D721Med (cell line): Measurements from ENCODE around the gene FOXK1.
"Not testable (repeated sequence)": the region's sequence is repeated elsewhere in the genome, so short reads cannot be mapped to it uniquely, and the experiment has no call there.

Experiments
- DNase-seq: peaks from one replicate; pipeline ENCODE4 v3.0.0; 2011; ENCODE audit warnings: low spot score; ENCODE audit not compliant: insufficient read length
- FAIRE-seq: peaks from 2 replicates; lab custom pipeline; 2011; peaks lifted over from hg19 to GRCh38; lab: Jason Lieb, UNC
- TF ChIP-seq, protein P1 (sequence below): IDR thresholded peaks from 2 replicates; pipeline ENCODE4 v1.5.1; 2012; ENCODE audit warnings: mild to moderate bottlenecking, control low read depth; ENCODE audit not compliant: insufficient read depth; ENCODE audit errors: missing control alignments

Gene FOXK1

DNA sequence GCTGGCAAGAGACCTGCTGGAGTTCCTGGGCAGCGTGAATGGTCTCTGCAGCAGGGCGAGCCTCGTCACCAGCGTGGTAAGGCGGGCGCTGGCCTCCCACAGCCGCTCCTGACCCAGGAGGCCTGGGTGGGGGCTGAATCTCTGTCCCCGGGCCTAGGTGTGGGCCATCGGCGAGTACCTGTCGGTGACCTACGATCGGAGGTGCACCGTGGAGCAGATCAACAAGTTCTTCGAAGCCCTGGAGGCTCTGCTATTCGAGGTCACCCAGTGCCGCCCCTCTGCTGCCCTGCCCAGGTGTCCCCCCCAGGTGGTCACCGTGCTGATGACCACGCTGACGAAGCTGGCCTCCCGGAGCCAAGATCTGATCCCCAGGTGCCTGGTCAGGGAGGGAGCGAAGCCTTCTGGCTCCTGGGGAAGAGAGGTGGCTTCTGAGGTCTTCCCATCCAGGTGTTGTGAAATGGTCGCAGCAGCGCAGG lies 108.5 kb downstream of the FOXK1 start:
- FAIRE-seq (no peak), DNase-seq (no peak)
- TF ChIP-seq, protein P1, sequence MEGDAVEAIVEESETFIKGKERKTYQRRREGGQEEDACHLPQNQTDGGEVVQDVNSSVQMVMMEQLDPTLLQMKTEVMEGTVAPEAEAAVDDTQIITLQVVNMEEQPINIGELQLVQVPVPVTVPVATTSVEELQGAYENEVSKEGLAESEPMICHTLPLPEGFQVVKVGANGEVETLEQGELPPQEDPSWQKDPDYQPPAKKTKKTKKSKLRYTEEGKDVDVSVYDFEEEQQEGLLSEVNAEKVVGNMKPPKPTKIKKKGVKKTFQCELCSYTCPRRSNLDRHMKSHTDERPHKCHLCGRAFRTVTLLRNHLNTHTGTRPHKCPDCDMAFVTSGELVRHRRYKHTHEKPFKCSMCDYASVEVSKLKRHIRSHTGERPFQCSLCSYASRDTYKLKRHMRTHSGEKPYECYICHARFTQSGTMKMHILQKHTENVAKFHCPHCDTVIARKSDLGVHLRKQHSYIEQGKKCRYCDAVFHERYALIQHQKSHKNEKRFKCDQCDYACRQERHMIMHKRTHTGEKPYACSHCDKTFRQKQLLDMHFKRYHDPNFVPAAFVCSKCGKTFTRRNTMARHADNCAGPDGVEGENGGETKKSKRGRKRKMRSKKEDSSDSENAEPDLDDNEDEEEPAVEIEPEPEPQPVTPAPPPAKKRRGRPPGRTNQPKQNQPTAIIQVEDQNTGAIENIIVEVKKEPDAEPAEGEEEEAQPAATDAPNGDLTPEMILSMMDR: no peak

DNA sequence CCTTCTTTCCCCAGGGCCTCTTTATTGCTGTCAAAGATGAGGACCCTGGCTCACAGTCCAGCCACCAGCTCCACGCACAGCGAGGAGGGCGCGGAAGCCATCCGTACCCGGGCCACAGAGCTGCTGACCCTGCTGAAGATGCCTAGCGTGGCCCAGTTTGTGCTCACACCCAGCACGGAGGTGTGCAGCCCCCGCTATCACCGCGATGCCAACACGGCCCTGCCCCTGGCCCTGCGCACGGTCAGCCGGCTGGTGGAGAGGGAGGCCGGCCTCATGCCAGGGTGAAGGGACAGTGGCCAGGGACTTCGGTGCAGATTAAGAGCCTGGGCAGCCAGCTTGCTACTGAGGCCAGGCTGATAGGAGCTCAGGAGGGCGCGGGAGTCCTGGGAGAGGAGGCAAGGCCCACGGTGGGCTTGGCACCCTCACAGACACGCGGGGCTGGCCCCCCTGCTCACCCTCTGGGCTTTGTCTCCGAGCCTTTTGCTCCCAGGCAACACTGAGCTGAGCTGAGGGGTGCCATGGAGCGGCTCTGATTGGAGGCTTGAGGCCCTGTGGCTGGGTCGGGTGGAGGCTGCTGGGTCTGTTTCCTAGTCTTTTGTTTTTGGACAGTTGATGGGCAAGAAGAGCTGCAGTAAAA lies 109.1 kb downstream of the FOXK1 start:
- FAIRE-seq: no peak
- TF ChIP-seq, protein P1: no peak
- no peak for DNase-seq

DNA sequence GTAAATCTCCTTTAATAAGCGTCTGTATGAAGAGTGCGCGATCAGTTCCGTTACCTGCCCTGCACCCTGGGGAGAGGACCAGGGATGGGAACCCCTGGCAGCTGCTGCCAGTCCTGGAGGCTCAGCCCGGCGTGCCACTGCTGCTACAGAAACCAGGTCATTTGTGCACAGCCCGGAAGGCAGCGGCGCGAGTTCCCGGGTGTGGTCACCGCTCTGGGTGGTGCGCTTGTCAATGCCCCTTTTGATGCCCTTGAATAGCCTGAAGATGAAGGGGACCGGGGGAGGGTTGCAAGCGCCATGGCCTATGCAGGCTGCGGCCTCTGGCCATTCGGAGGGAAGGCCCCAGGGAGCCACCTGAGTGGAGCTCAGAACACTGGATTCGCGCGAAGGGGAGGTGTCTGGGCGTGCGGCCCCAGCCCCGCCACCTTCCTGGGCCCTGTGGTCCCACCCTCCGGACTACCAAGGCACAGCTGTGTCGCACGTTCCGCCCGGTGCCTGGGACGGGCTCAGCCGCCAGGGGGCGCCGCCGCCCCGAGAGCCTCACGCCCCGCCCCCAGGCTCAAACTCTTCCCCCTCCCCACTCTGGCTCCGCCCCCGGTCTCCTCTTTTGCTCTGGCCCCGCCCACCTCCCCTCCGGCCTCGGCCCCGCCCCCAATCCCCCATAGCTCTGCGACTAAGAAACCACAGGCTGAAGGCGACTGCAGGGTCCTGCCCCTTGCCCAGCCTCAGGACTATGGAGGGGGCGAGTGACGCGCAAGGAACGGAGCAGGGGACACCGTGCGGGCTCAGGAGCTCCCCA lies 109.8 kb downstream of the FOXK1 start:
- TF ChIP-seq, protein P1: no peak
- no peak for FAIRE-seq
- no peak for DNase-seq

DNA sequence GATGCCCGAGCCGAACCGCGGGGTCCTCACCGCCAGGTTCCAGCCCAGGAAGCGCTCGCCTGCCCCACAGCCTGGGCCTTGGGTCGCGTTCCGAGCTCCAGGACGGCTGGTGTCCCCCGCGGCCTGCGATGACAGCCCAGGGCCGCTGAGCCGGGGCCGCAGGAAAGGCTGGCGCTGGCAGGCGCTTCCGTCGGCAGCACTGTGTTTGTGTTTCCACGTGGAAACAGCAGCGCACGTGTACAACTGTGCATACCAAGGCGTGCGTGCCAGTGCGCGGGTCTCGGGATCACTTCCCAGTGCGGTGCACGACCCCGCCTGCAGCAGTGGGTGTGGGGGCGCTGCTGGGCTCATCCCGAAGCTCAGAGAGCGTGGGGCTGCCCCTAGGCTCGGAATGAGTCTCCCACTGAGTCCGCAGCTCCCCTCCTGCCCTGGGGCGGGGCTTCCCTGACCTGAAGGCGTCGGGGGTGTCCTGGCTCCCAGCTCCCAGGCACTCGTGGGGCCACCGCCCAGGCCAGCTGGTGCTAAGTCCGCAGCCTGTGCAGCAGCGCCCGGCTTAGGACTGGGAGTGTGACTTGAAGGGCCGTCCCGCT lies 110.5 kb downstream of the FOXK1 start:
- DNase-seq (no peak), FAIRE-seq (no peak)
- TF ChIP-seq, protein P1: no peak

DNA sequence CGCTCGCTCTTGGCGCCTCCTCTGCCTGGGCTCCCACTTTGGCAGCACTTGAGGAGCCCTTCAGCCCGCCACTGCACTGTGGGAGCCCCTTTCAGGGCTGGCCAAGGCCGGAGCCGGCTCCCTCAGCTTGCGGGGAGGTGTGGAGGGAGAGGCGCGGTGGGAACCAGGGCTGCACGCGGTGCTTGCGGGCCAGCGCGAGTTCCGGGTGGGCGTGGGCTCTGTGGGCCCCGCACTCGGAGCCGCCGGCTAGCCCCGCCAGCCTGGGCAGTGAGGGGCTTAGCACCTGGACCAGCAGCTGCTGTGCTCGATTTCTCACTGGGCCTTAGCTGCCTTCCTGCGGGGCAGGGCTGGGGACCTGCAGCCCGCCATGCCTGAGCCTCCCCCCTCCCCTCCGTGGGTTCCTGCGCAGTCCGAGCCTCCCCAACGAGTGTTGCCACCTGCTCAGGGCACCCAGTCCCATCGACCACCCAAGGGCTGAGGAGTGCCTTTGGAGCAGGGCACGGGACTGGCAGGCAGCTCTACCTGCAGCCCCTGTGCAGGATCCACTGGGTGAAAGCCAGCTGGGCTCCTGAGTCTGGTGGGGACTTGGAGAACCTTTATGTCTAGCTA lies 111.4 kb downstream of the FOXK1 start:
- FAIRE-seq, DNase-seq: not testable (repeated sequence)

DNA sequence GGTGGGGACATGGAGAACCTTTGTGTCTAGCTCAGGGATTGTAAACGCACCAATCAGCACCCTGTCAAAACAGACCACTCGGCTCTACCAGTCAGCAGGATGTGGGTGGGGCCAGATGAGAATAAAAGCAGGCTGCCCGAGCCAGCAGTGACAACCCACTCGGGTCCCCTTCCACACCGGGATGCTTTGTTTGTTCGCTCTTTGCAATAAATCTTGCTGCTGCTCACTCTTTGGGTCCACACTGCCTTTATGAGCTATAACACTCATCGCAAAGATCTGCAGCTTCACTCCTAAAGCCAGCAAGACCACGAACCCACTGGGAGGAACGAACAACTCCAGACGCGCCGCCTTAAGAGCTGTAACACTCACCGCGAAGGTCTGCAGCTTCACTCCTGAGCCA lies 112.1 kb downstream of the FOXK1 start:
- not testable (repeated sequence) for FAIRE-seq, DNase-seq

DNA sequence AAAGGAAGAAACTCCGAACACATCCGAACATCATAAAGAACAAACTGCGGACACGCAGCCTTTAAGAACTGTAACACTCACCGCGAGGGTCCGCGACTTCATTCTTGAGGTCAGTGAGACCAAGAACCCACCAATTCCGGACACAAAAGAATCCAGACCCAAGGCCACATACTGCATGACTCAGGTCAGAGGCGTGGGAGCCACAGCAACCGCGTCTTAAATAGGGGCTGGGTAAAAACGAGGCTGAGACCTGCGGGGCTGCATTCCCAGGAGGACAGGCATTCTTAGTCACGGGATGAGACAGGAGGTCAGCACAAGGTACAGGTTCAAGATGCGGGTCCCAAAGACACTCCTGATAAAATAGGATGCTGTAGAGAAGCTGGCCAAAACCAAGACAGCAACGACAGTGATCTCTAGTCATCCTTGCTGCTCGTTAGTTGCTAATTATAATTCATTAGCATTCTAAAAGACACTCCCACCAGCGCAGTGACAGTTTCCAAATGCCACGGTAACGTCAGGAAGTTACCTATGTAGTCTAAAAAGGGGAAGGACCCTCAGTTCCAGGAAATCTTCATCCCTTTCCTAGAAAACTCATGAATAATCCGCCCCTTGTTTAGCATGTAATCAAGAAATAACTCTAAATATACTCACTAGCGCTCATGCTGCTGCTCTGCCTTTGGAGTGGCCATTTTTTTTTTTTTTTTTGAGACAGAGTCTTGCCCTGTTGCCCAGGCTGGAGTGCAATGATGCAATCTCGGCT lies 112.7 kb downstream of the FOXK1 start:
- no peak for FAIRE-seq
- no peak for DNase-seq
- TF ChIP-seq, protein P1: no peak
